Measurements from ENCODE around the gene TSTD2. TPM values are rescaled to one million over a fixed set of nuclear protein-coding genes. Genes with fewer than 3 reads are reported as not detected.

The TSTD2 gene
- total RNA-seq, 4 donors from 2014 or later = 6.9 to 20.0 (median 10.1) TPM

DNA sequence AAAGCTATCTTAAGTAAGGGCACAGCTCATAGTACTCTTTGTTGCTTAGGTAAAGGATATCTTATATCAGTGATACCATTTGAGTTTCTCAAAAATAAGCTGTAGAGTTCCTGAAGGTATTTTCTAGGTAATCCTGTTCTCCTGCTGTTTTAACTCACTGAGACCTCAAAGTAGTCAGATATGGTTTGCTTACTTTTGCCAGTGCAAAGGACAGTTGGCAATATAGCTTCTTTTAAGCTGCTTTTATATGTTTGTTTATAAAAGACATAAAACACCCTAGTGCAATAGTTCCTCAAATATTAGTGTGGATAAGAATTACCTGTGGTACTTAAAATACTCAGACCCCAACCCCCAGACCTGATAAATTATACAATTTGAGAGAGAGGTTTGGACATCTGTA is 12.6 kb upstream of the TSTD2 start:
- Histone ChIP-seq H3K36me3 (peaks cover 3 to 95% (median 28%) of the 10 kb centered on the region in 3 donors), H3K27me3 (no peaks in the 10 kb centered on the region), H3K27ac (no peak overlapping the region), H3K9me3 (no peaks in the 10 kb centered on the region), H3K4me1 (no peaks in the 10 kb centered on the region), H3K4me3 (no peak overlapping the region)
- TF ChIP-seq POLR2A (IDR thresholded peaks at IDR 0.05) (no peak), CTCF (IDR thresholded peaks at IDR 0.05) (no peak)
- intact Hi-C loops (cut with DNase I) = no loop called here
- no peak for DNase-seq

DNA sequence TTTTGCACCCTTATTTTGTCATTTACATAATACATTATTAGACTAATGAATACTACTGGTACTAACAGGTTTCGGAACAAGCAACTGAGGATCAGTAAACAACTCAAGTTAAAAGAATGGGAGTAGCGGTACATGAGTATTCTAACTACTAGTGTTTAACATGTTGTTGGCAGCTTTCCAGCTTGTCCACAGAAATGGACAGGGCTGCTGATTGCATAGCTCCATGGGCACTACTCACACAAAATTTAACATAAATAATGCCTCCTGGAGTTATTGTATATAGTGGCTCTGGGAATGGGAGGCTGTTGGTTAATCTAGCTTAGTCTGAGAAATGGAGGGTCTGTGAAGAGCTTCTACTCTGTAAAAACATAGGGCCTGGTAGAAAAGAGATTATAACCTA is 7.2 kb upstream of the TSTD2 start:
- no peaks in the 10 kb centered on the region for H3K9me3 ChIP-seq
- H3K27me3 ChIP-seq = no peaks in the 10 kb centered on the region
- H3K36me3 ChIP-seq = peaks cover 3 to 43% (median 11%) of the 10 kb centered on the region in 3 donors
- TF ChIP-seq CTCF (IDR thresholded peaks at IDR 0.05) = no peak
- TF ChIP-seq POLR2A (IDR thresholded peaks at IDR 0.05) = no peak
- intact Hi-C loops (cut with DNase I) = no loop called here
- no peak for DNase-seq
- H3K4me1 ChIP-seq = peaks cover 6 to 36% (median 13%) of the 10 kb centered on the region in 3 donors
- no peak overlapping the region for H3K27ac ChIP-seq
- 83 to 86% methylated on average over 2 of the region's 2 CpGs for WGBS, 2 donors
- no peak overlapping the region for H3K4me3 ChIP-seq

- Histone ChIP-seq H3K9me3 (no peaks in the 10 kb centered on the region), H3K27ac (no peak overlapping the region), H3K4me3 (no peak overlapping the region), H3K36me3 (peaks cover 0 to 27% (median 11%) of the 10 kb centered on the region in 3 donors), H3K27me3 (no peaks in the 10 kb centered on the region), H3K4me1 (peaks cover 6 to 48% (median 22%) of the 10 kb centered on the region in 3 donors)
- intact Hi-C loops (cut with DNase I) = no loop called here
- 67 to 74% methylated on average over 3 of the region's 3 CpGs for WGBS, 2 donors
- TF ChIP-seq CTCF (IDR thresholded peaks at IDR 0.05) (no peak), POLR2A (IDR thresholded peaks at IDR 0.05) (no peak)
- DNase-seq = no peak
Observed at GRCh38 chr9:97638666-97639065, 5.5 kb upstream of the TSTD2 start.

GRCh38 chr9:97636903-97637302 is 3.7 kb upstream of the TSTD2 start:
- H3K27ac ChIP-seq = no peak overlapping the region
- H3K9me3 ChIP-seq = no peaks in the 10 kb centered on the region
- H3K4me1 ChIP-seq = peaks cover 10 to 54% (median 25%) of the 10 kb centered on the region in 3 donors
- peaks cover 0 to 10% (median 0%) of the 10 kb centered on the region in 3 donors for H3K36me3 ChIP-seq
- TF ChIP-seq POLR2A (IDR thresholded peaks at IDR 0.05) (no peak), CTCF (IDR thresholded peaks at IDR 0.05) (no peak)
- WGBS, 2 donors = 70 to 78% methylated on average over 3 of the region's 3 CpGs
- no peaks in the 10 kb centered on the region for H3K27me3 ChIP-seq
- intact Hi-C loops (cut with DNase I) = no loop called here
- H3K4me3 ChIP-seq = no peak overlapping the region
- no peak for DNase-seq

DNA sequence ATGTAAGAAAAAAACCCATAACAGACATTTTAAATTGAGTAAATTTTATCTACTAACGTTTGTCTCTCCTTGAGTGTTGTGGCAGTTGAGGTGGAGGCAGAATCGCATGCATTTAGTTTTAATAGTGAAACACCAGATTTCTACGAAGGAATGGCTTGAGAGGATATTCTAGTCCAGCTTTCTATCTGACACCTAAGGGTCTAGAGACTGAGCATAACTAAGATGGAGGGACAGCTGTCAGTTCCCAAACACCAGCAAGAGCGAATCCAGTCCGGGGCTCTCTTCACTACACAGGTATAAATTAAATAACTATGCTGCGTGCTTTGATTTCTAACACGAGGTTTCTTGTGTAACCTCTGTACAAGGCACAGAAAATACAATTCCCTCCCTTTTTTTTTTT is 1.9 kb upstream of the TSTD2 start:
- Histone ChIP-seq H3K4me3 (peak overlapping the region in 2 of 4 donors; percentile 90 to 92), H3K27ac (peak overlapping the region in 2 of 4 donors; percentile 96 to 99), H3K36me3 (no peaks in the 10 kb centered on the region), H3K9me3 (no peaks in the 10 kb centered on the region), H3K27me3 (no peaks in the 10 kb centered on the region), H3K4me1 (peaks cover 11 to 62% (median 32%) of the 10 kb centered on the region in 3 donors)
- intact Hi-C loops (cut with DNase I) = no loop called here
- DNase-seq = no peak
- TF ChIP-seq CTCF (IDR thresholded peaks at IDR 0.05) (no peak), POLR2A (IDR thresholded peaks at IDR 0.05) (no peak)
- 56 to 58% methylated on average over 7 of the region's 7 CpGs for WGBS, 2 donors

All from esophagus squamous epithelium (tissue), 5 donors.